Measurements from ENCODE around the gene YTHDC1. TPM values are rescaled to one million over a fixed set of nuclear protein-coding genes. Genes with fewer than 3 reads are reported as not detected.

The YTHDC1 gene
- polyA plus RNA-seq, 1 experiment: 48.0 TPM

DNA sequence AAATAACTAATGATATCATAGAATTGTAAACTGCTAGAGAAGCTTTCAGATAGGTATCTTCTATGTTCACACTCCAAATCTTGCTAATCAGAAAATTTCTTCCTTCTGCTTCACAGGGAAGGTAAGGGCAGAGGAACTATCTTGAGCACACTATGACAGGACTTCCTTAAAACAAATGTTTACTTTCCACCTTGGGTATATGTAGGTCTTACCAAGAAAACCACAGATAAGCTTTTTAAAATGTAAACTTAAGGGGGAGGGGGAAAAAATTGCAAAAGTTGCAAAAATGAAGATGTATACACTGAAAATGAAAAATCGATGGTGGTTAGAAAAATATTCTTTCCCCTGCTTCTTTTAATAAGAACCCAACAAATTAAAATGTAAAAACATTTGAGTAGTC lies 30.9 kb downstream of the YTHDC1 start:
- Histone ChIP-seq H3K27me3 (ENCODE audit: control insufficient read depth, insufficient read depth, low read length) (no peaks in the 10 kb centered on the region), H3K27ac (ENCODE audit: low read depth, low read length) (no peak overlapping the region), H3K4me3 (ENCODE audit: low read depth, low read length) (no peak overlapping the region), H3K9me3 (ENCODE audit: control insufficient read depth, insufficient read depth, low read length) (no peaks in the 10 kb centered on the region)
- DNase-seq (ENCODE audit: low read depth, low spot score): no peak
- TF ChIP-seq, protein P1, sequence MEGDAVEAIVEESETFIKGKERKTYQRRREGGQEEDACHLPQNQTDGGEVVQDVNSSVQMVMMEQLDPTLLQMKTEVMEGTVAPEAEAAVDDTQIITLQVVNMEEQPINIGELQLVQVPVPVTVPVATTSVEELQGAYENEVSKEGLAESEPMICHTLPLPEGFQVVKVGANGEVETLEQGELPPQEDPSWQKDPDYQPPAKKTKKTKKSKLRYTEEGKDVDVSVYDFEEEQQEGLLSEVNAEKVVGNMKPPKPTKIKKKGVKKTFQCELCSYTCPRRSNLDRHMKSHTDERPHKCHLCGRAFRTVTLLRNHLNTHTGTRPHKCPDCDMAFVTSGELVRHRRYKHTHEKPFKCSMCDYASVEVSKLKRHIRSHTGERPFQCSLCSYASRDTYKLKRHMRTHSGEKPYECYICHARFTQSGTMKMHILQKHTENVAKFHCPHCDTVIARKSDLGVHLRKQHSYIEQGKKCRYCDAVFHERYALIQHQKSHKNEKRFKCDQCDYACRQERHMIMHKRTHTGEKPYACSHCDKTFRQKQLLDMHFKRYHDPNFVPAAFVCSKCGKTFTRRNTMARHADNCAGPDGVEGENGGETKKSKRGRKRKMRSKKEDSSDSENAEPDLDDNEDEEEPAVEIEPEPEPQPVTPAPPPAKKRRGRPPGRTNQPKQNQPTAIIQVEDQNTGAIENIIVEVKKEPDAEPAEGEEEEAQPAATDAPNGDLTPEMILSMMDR (IDR thresholded peaks at IDR 0.05; ENCODE audit: low read depth, low read length): no peak
- ChIA-PET POLR2A (no interaction called here), CTCF (interaction anchor here (1.0 kb wide), 1 partner anchor 57 kb away, joined by 6 read pairs; no protein-coding TSS in a partner anchor)

DNA sequence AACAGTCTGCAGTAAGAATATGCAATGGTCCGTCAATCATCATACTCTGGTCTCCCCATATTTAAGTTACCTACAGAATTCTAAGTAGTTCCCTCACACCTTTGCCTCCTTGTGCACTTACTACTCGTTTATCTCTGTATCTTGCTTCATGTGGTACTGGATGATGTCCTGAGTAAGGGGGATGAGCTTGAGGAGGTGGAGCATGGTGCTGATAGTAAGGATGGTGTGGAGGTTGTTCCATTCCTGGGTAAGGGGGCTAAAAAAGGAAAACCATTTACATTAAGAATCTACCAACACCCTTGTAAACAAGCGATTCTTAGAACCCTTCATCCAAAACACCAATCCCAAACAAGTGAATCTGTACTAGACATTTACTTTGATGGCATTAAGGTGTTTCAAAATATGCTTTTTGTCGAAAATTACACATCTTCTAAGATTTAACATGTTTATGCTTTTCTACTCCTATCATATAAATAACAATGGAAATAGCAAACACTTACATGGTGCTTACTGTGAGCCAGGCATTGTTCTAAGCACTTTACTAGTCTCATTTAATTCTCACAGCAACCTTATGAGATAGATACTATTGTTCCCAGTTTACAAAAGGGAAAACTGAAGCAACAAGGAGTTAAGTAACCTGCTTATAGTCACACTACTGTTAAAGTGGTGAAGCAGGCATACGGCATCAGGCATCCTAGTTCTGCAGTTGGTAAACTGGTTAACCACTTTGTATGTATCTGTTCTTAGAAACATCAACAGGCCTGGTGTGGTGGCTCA lies 33.5 kb downstream of the YTHDC1 start:
- Histone ChIP-seq H3K9me3 (ENCODE audit: control insufficient read depth, insufficient read depth, low read length) (no peaks in the 10 kb centered on the region), H3K27me3 (ENCODE audit: control insufficient read depth, insufficient read depth, low read length) (no peaks in the 10 kb centered on the region), H3K4me3 (ENCODE audit: low read depth, low read length) (no peak overlapping the region), H3K27ac (ENCODE audit: low read depth, low read length) (no peak overlapping the region)
- CTCF ChIA-PET: interaction anchor here (1.0 kb wide), 1 partner anchor 45 kb away, joined by 3 read pairs; no protein-coding TSS in a partner anchor
- TF ChIP-seq, protein P1 (IDR thresholded peaks at IDR 0.05; ENCODE audit: low read depth, low read length): no peak
- POLR2A ChIA-PET: no interaction called here
- no peak for DNase-seq (ENCODE audit: low read depth, low spot score)

GRCh38 chr4:68310651-68311247 lies 39.1 kb downstream of the YTHDC1 start:
- ChIA-PET CTCF (no interaction called here), POLR2A (no interaction called here)
- no peaks in the 10 kb centered on the region for H3K9me3 ChIP-seq (ENCODE audit: control insufficient read depth, insufficient read depth, low read length)
- H3K27ac ChIP-seq (ENCODE audit: low read depth, low read length): no peak overlapping the region
- no peaks in the 10 kb centered on the region for H3K27me3 ChIP-seq (ENCODE audit: control insufficient read depth, insufficient read depth, low read length)
- no peak for DNase-seq (ENCODE audit: low read depth, low spot score)
- TF ChIP-seq, protein P1 (IDR thresholded peaks at IDR 0.05; ENCODE audit: low read depth, low read length): no peak
- no peak overlapping the region for H3K4me3 ChIP-seq (ENCODE audit: low read depth, low read length)

DNA sequence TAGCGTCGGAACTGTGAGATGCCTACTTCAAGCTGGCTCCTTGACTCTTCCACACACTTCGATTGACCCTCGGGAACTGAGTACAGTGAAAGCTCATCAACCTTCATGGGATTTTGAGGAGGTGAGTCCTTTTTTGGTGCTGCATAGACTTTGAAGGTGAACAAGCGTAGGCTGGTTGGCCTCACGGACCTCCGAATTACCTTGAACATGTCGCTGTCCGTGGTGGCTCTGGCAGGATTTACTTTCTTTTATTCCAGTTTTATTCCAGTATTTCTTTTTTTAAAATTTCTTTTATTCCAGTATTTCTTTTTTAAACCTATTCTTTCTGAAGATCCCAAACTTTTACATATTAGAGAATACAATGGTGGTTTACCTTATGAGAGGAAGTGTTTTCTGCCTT lies 45.2 kb downstream of the YTHDC1 start:
- Histone ChIP-seq H3K27ac (ENCODE audit: low read depth, low read length) (no peak overlapping the region), H3K4me3 (ENCODE audit: low read depth, low read length) (no peak overlapping the region), H3K9me3 (ENCODE audit: control insufficient read depth, insufficient read depth, low read length) (no peaks in the 10 kb centered on the region), H3K27me3 (ENCODE audit: control insufficient read depth, insufficient read depth, low read length) (no peaks in the 10 kb centered on the region)
- POLR2A ChIA-PET: no interaction called here
- TF ChIP-seq, protein P1 (IDR thresholded peaks at IDR 0.05; ENCODE audit: low read depth, low read length): no peak
- CTCF ChIA-PET: interaction anchor here (0.9 to 1.2 kb wide), 3 partner anchors 33 to 194 kb away, joined by 3 read pairs; no protein-coding TSS in a partner anchor
- no peak for DNase-seq (ENCODE audit: low read depth, low spot score)
